ENCODE data around the gene RAD51B. TPM values are rescaled to one million over a fixed set of nuclear protein-coding genes. Genes with fewer than 3 reads are reported as not detected.

RAD51B gene
- total and polyA plus RNA-seq, 2 of the 13 experiments (the other 11 are each of a cell fraction or from before 2014, with no cell fraction given), result 7.0 to 9.5 TPM

- Histone ChIP-seq H3K4me1 (ENCODE audit: insufficient read depth, low read length) (peaks cover 21% of the 10 kb centered on the region), H3K79me2 (ENCODE audit: insufficient read depth, low read length) (no peaks in the 10 kb centered on the region), H3K9me3 (ENCODE audit: low read length) (no peaks in the 10 kb centered on the region), H3K4me2 (ENCODE audit: low read depth, low read length) (no peak overlapping the region), H2AFZ (ENCODE audit: low read length) (no peak overlapping the region), H3K4me3 (replicated peaks in 1 of 3; ENCODE audit: insufficient read depth in 1 of 3, low read depth in 2 of 3, low read length in 3 of 3) (no peak overlapping the region), H3K27me3 (ENCODE audit: control insufficient read depth in 1 of 2, insufficient read depth in 2 of 2, low read length in 2 of 2) (no peaks in the 10 kb centered on the region), H3K27ac (ENCODE audit: extremely low read length, insufficient read depth, low read length) (no peak overlapping the region), H4K20me1 (ENCODE audit: insufficient read depth, low read length) (no peaks in the 10 kb centered on the region), H3K36me3 (replicated peaks in 1 of 2; ENCODE audit: control insufficient read depth in 1 of 2, insufficient read depth in 2 of 2, low read length in 2 of 2) (no peaks in the 10 kb centered on the region), H3K9ac (ENCODE audit: insufficient read depth, low read depth, low read length) (no peak overlapping the region)
- in situ Hi-C loops (cut with HindIII; ENCODE audit: extremely low pct_ligation_motif_present, low pct_unique_long_range_greater_than_20kb), result no loop called here
- intact Hi-C loops (cut with micrococcal nuclease; ENCODE audit: unreplicated experiment), result no loop called here
- 96% methylated on average over 7 of the region's 7 CpGs for WGBS (ENCODE audit: low lambda C conversion rate)
- ATAC-seq, result no peak
- CTCF ChIA-PET (ENCODE audit: low intra/inter-chr PET ratio, low total read pairs), result no interaction called here
- FAIRE-seq, result no peak
- POLR2A ChIA-PET, result no interaction called here
- no TSS peak for BruUV-seq (replicated peaks)
- no peak for TF ChIP-seq NR1H2 (CRISPR knock-in tag; IDR thresholded peaks at IDR 0.05; ENCODE audit: borderline replicate concordance, low read depth)
- TF ChIP-seq, protein P1, sequence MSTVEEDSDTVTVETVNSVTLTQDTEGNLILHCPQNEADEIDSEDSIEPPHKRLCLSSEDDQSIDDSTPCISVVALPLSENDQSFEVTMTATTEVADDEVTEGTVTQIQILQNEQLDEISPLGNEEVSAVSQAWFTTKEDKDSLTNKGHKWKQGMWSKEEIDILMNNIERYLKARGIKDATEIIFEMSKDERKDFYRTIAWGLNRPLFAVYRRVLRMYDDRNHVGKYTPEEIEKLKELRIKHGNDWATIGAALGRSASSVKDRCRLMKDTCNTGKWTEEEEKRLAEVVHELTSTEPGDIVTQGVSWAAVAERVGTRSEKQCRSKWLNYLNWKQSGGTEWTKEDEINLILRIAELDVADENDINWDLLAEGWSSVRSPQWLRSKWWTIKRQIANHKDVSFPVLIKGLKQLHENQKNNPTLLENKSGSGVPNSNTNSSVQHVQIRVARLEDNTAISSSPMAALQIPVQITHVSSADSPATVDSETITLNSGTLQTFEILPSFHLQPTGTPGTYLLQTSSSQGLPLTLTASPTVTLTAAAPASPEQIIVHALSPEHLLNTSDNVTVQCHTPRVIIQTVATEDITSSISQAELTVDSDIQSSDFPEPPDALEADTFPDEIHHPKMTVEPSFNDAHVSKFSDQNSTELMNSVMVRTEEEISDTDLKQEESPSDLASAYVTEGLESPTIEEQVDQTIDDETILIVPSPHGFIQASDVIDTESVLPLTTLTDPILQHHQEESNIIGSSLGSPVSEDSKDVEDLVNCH (CRISPR knock-in tag; IDR thresholded peaks at IDR 0.05), result no peak
- TF ChIP-seq SOX13 (IDR thresholded peaks at IDR 0.05), result no peak
- no peak for TF ChIP-seq SOX13 (CRISPR knock-in tag; conservative IDR thresholded peaks at IDR 0.05 in 1 of 2, IDR thresholded peaks at IDR 0.05 in 1 of 2)
- no peak for TF ChIP-seq ZHX2 (IDR thresholded peaks at IDR 0.05; ENCODE audit: low read depth)
- TF ChIP-seq ZHX2 (CRISPR knock-in tag; IDR thresholded peaks at IDR 0.05; ENCODE audit: borderline replicate concordance), result no peak
- no peak for TF ChIP-seq SNAPC5 (CRISPR knock-in tag; IDR thresholded peaks at IDR 0.05; ENCODE audit: borderline replicate concordance)
- no peak for TF ChIP-seq CHD4 (IDR thresholded peaks at IDR 0.05; ENCODE audit: borderline replicate concordance, low read length)
- no peak for TF ChIP-seq ZNF414 (CRISPR knock-in tag; IDR thresholded peaks at IDR 0.05)
- TF ChIP-seq SALL2 (CRISPR knock-in tag; IDR thresholded peaks at IDR 0.05), result no peak
- TF ChIP-seq ZSCAN12 (CRISPR knock-in tag; IDR thresholded peaks at IDR 0.05), result no peak
- TF ChIP-seq ISX (CRISPR knock-in tag; conservative IDR thresholded peaks at IDR 0.05), result no peak
- TF ChIP-seq NR2F2 (IDR thresholded peaks at IDR 0.05; ENCODE audit: borderline replicate concordance, low read depth), result no peak
- DNase-seq (ENCODE audit: low spot score), result no peak
These were observed 732.5 kb downstream of the RAD51B start for GRCh38 chr14:68552075-68552474.

Measured in HepG2 (cell line).